Measurements from ENCODE around the gene SNX30. TPM values are rescaled to one million over a fixed set of nuclear protein-coding genes. Genes with fewer than 3 reads are reported as not detected.

Gene SNX30
- total RNA-seq, 1 experiment from 2014 or later, result 6.4 TPM

GRCh38 chr9:112792670-112793069 is 42.1 kb downstream of the SNX30 start:
- DNase-seq (no peak), ATAC-seq (no peak)
- Histone ChIP-seq H3K27ac (ENCODE audit: low read length) (no peak overlapping the region), H3K9me2 (replicated peaks; ENCODE audit: low read length) (no peaks in the 10 kb centered on the region), H3K27me3 (ENCODE audit: low read length) (no peaks in the 10 kb centered on the region), H3K79me2 (ENCODE audit: low read length) (no peaks in the 10 kb centered on the region), H3K9me3 (ENCODE audit: low read length) (no peaks in the 10 kb centered on the region), H3K4me1 (ENCODE audit: insufficient read depth, low read length) (no peaks in the 10 kb centered on the region), H2AFZ (ENCODE audit: low read length) (no peak overlapping the region), H3K4me3 (ENCODE audit: low read length) (no peak overlapping the region), H3F3A (ENCODE audit: low read length, unreplicated experiment) (no peaks in the 10 kb centered on the region), H3K4me2 (ENCODE audit: low read length) (no peak overlapping the region), H4K20me1 (ENCODE audit: low read length) (no peaks in the 10 kb centered on the region), H3K9ac (ENCODE audit: low read length) (no peak overlapping the region), H3K36me3 (ENCODE audit: low read depth, low read length) (no peaks in the 10 kb centered on the region)
- no TSS peak for BruUV-seq (replicated peaks)
- ChIA-PET POLR2A (ENCODE audit: unreplicated experiment) (no interaction called here), CTCF (interaction anchor here (1.0 kb wide), 1 partner anchor 75 kb away, joined by 4 read pairs; the partner anchor contains the start of gene INIP)
- TF ChIP-seq EZH2phosphoT487 (IDR thresholded peaks at IDR 0.05; ENCODE audit: borderline replicate concordance, low read length), result no peak
- no peak for TF ChIP-seq EZH2 (IDR thresholded peaks at IDR 0.05; ENCODE audit: low read length, unreplicated experiment)
- TF ChIP-seq CTCF (conservative IDR thresholded peaks at IDR 0.05; ENCODE audit: low read depth, low read length), result no peak
- intact Hi-C loops (cut with micrococcal nuclease), result loop anchor here (5.0 kb wide), 2 partner anchors 40 to 75 kb away; partner anchors contain the start of genes INIP and SNX30

DNA sequence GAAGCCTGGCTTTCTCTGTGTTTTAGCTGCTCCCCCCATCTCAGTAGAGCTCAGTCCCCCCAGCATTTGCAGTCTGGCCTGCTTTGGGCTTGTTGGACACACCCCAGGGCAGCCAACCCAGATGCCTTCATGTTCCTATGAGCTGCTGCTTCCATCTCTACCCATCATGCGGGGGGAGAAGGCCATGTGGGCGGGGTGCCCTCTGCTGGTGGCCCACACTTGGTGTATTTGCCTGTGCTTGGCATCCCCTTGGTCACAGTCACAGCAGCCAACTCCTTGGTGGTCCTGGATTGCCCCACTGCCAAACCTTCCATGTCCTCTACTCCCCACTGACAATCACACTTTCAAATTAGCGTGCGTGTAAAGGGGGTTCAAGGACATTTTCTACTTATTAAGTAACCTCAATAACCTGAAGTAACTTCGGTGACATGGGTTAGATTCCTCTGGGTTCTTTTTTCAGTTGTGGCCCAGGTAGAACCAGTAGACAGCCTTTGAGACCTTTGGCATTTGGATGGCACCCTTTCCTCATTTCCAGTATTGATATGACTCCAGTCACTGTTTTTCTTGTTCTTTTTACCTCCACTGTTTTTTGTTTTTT is 42.8 kb downstream of the SNX30 start:
- H3K27me3 ChIP-seq (ENCODE audit: low read length), result no peaks in the 10 kb centered on the region
- intact Hi-C loops (cut with micrococcal nuclease), result loop anchor here (5.0 kb wide), 2 partner anchors 41 to 76 kb away; partner anchors contain the start of genes INIP and SNX30
- CTCF ChIA-PET, result interaction anchor here (0.7 to 1.0 kb wide), 2 partner anchors 32 to 75 kb away, joined by 3 to 4 read pairs; partner anchors contain the start of gene INIP

More for the DNA sequence above, 42.8 kb downstream of the SNX30 start:
- H3K27ac ChIP-seq (ENCODE audit: low read length), result no peak overlapping the region
- H3F3A ChIP-seq (ENCODE audit: low read length, unreplicated experiment), result no peaks in the 10 kb centered on the region
- H3K9me2 ChIP-seq (replicated peaks; ENCODE audit: low read length), result no peaks in the 10 kb centered on the region
- H3K4me3 ChIP-seq (ENCODE audit: low read length), result no peak overlapping the region
- ATAC-seq (peak; percentile 82), DNase-seq (peak; percentile 69)
- H3K79me2 ChIP-seq (ENCODE audit: low read length), result no peaks in the 10 kb centered on the region
- POLR2A ChIA-PET (ENCODE audit: unreplicated experiment), result no interaction called here
- TF ChIP-seq EZH2 (IDR thresholded peaks at IDR 0.05; ENCODE audit: low read length, unreplicated experiment) (no peak), CTCF (conservative IDR thresholded peaks at IDR 0.05; ENCODE audit: low read depth, low read length) (peak; percentile 84)
- no peak overlapping the region for H3K9ac ChIP-seq (ENCODE audit: low read length)
- H3K4me2 ChIP-seq (ENCODE audit: low read length), result no peak overlapping the region
- H3K9me3 ChIP-seq (ENCODE audit: low read length), result no peaks in the 10 kb centered on the region
- no peak overlapping the region for H2AFZ ChIP-seq (ENCODE audit: low read length)
- H4K20me1 ChIP-seq (ENCODE audit: low read length), result no peaks in the 10 kb centered on the region
- no peaks in the 10 kb centered on the region for H3K36me3 ChIP-seq (ENCODE audit: low read depth, low read length)
- H3K4me1 ChIP-seq (ENCODE audit: insufficient read depth, low read length), result no peaks in the 10 kb centered on the region
- no TSS peak for BruUV-seq (replicated peaks)
